HepG2 (cell line): ENCODE results near the gene ATP2C2. TPM values are rescaled to one million over a fixed set of nuclear protein-coding genes. Genes with fewer than 3 reads are reported as not detected.
A peak's percentile ranks its signal among the peaks of the same experiment; 100 is the strongest.

Experiments
- ATAC-seq: fragments of 200-7000 bp; cut with Tn5 transposase; 3 replicates; pipeline ENCODE4 v1.9.1; 2020; ENCODE audit warnings: mild to moderate bottlenecking, moderate library complexity
- BruUV-seq: library from RNA; stranded (reverse); fragments of 400-500 nt; replicated peaks from 2 replicates; lab custom pipeline; 2021; lab: Mats Ljungman, UMichigan
- CTCF ChIA-PET: fragments of 300-600 bp; formaldehyde crosslinking; extraction: SDS; loops from one replicate; lab custom pipeline; 2021; ENCODE audit warnings: low total read pairs, inconsistent platforms, low intra/inter-chr PET ratio; lab: Yijun Ruan, JAX
- POLR2A ChIA-PET: fragments of 350-600 bp; sonication (Branson Sonifier 250); formaldehyde crosslinking; loops from one replicate; lab custom pipeline; 2020; ENCODE audit warnings: antibody characterized with exemption, inconsistent platforms; lab: Yijun Ruan, JAX
- DNase-seq: peaks from one replicate; pipeline ENCODE4 v3.0.0-alpha.2; 2015; ENCODE audit warnings: low spot score
- FAIRE-seq: peaks from 3 replicates; lab custom pipeline; 2011; peaks lifted over from hg19 to GRCh38; lab: Jason Lieb, UNC
- H2AFZ ChIP-seq: one replicate; pipeline ENCODE4 v1.6.1; 2011; ENCODE audit warnings: low read length, inconsistent platforms
- H3K27ac ChIP-seq: fragments of 300-600 bp; 3 replicates; pipeline ENCODE4 v1.8.0; 2011; ENCODE audit warnings: mixed run types, mild to moderate bottlenecking, mixed read lengths, low read length, inconsistent platforms; ENCODE audit not compliant: insufficient read depth; ENCODE audit errors: extremely low read length
- H3K27me3 ChIP-seq, 2 experiments: fragments of 200-600 bp in 1 of 2; 2 replicates in 1 of 2; 3 replicates in 1 of 2; pipeline versions ENCODE4 v1.6.0 to v1.8.0; 2011; ENCODE audit warnings: low read length in 2 of 2, mild to moderate bottlenecking in 2 of 2, moderate library complexity in 2 of 2, inconsistent platforms in 1 of 2; ENCODE audit not compliant: insufficient read depth in 2 of 2, control insufficient read depth in 1 of 2
- H3K36me3 ChIP-seq, 2 experiments: fragments of 200-600 bp in 1 of 2; replicated peaks in 1 of 2; 2 replicates in 1 of 2; 3 replicates in 1 of 2; pipeline versions ENCODE4 v1.5.1 to v1.8.0; 2011; ENCODE audit warnings: low read length in 2 of 2, inconsistent platforms in 1 of 2; ENCODE audit not compliant: insufficient read depth in 2 of 2, control insufficient read depth in 1 of 2
- H3K4me1 ChIP-seq: 2 replicates; pipeline ENCODE4 v1.5.1; 2012; ENCODE audit warnings: low read length, inconsistent platforms; ENCODE audit not compliant: insufficient read depth
- H3K4me2 ChIP-seq: 2 replicates; pipeline ENCODE4 v1.6.0; 2011; ENCODE audit warnings: low read depth, low read length, inconsistent platforms
- H3K4me3 ChIP-seq, 3 experiments: fragments of 200-600 bp in 1 of 3; sonication (generic), shearing (Covaris generic) in 1 of 3; replicated peaks in 1 of 3; 2 replicates each; pipeline ENCODE4 v1.5.1; 2011 to 2016; ENCODE audit warnings: low read length in 3 of 3, inconsistent platforms in 2 of 3, low read depth in 2 of 3, mild to moderate bottlenecking in 2 of 3, control low read depth in 1 of 3, mixed read lengths in 1 of 3; ENCODE audit not compliant: insufficient read depth in 1 of 3
- H3K79me2 ChIP-seq: one replicate; pipeline ENCODE4 v1.6.1; 2011; ENCODE audit warnings: low read length, inconsistent platforms; ENCODE audit not compliant: insufficient read depth
- H3K9ac ChIP-seq: 2 replicates; pipeline ENCODE4 v1.6.0; 2011; ENCODE audit warnings: mild to moderate bottlenecking, low read depth, low read length, inconsistent platforms; ENCODE audit not compliant: insufficient read depth
- H3K9me3 ChIP-seq: 2 replicates; pipeline ENCODE4 v1.5.1; 2012; ENCODE audit warnings: mild to moderate bottlenecking, low read length
- H4K20me1 ChIP-seq: 2 replicates; pipeline ENCODE4 v1.6.0; 2011; ENCODE audit warnings: inconsistent platforms, mild to moderate bottlenecking, low read length, moderate library complexity; ENCODE audit not compliant: insufficient read depth
- ATAD3A ChIP-seq: sonication (generic); formaldehyde crosslinking; IDR thresholded peaks from 2 replicates; pipeline ENCODE4 v1.4.0; 2020; ENCODE audit warnings: missing genetic modification reagents
- CEBPG ChIP-seq: IDR thresholded peaks from 2 replicates; pipeline ENCODE4 v1.6.1; 2016
- PHF21A ChIP-seq: sonication (generic); formaldehyde crosslinking; IDR thresholded peaks from 2 replicates; pipeline ENCODE4 v1.5.0; 2020; ENCODE audit warnings: mild to moderate bottlenecking, missing genetic modification reagents
- TFDP2 ChIP-seq: sonication (generic); formaldehyde crosslinking; IDR thresholded peaks from 2 replicates; pipeline ENCODE4 v1.4.0; 2020; ENCODE audit warnings: missing genetic modification reagents
- ZC3H13 ChIP-seq: sonication (generic); formaldehyde crosslinking; IDR thresholded peaks from 2 replicates; pipeline ENCODE4 v1.8.1; 2023; ENCODE audit warnings: mild to moderate bottlenecking, missing genetic modification reagents, moderate library complexity
- ZNF143 ChIP-seq: sonication (generic); formaldehyde crosslinking; IDR thresholded peaks from 2 replicates; pipeline ENCODE4 v1.4.0; 2020; ENCODE audit warnings: missing genetic modification reagents
- ZNF331 ChIP-seq: sonication (generic); formaldehyde crosslinking; IDR thresholded peaks from 2 replicates; pipeline ENCODE4 v1.4.0; 2020; ENCODE audit warnings: missing genetic modification reagents
- ZNF350 ChIP-seq: sonication (generic); formaldehyde crosslinking; IDR thresholded peaks from 2 replicates; pipeline ENCODE4 v1.4.0; 2020; ENCODE audit warnings: mild to moderate bottlenecking, low read depth, missing genetic modification reagents, borderline replicate concordance
- ZNF354B ChIP-seq: sonication (generic); formaldehyde crosslinking; IDR thresholded peaks from 2 replicates; pipeline ENCODE4 v1.8.0; 2022; ENCODE audit warnings: mild to moderate bottlenecking, missing genetic modification reagents
- ZNF510 ChIP-seq: sonication (generic); formaldehyde crosslinking; IDR thresholded peaks from 2 replicates; pipeline ENCODE4 v1.4.0; 2020; ENCODE audit warnings: low read depth, mild to moderate bottlenecking, missing genetic modification reagents
- ZNF781 ChIP-seq: sonication (generic); formaldehyde crosslinking; IDR thresholded peaks from 2 replicates; pipeline ENCODE4 v1.5.1; 2020; ENCODE audit warnings: borderline replicate concordance, mild to moderate bottlenecking, missing genetic modification reagents; ENCODE audit errors: not compliant biosample characterization
- ZZZ3 ChIP-seq: sonication (generic); formaldehyde crosslinking; IDR thresholded peaks from 2 replicates; pipeline ENCODE4 v1.4.0; 2020; ENCODE audit warnings: missing genetic modification reagents, mild to moderate bottlenecking, borderline replicate concordance
- WGBS: methylation state at CpG from one replicate; pipeline ENCODE4 v1.1.6; 2017; ENCODE audit warnings: low lambda C conversion rate; 5-methylcytosine and 5-hydroxymethylcytosine counted together
- in situ Hi-C: cut with HindIII; loops from 2 replicates; pipeline ENCODE4 v1.10.0; 2017; ENCODE audit warnings: low pct_unique_long_range_greater_than_20kb; ENCODE audit not compliant: extremely low pct_ligation_motif_present
- intact Hi-C: fragments of 100-400 bp; cut with micrococcal nuclease; formaldehyde crosslinking; loops from one replicate; pipeline ENCODE4 v1.10.0; 2022; ENCODE audit not compliant: unreplicated experiment
- polyA plus RNA-seq, 8 experiments: library from polyadenylated mRNA; depleted of rRNA in 3 of 8; stranded (reverse) in 7 of 8; unstranded in 1 of 8; fragments of >200 nt; fragmentation: Illumina TruSeq in 4 of 8; extraction: Trizol in 4 of 8; gene quantifications; 2 replicates each; pipeline versions ENCODE4 v1.2.1 to v1.2.3, GENCODE V29; 2011 to 2016; ENCODE audit warnings: low read depth in 4 of 8, missing spikeins in 1 of 8, mixed read lengths in 1 of 8; ENCODE audit not compliant: insufficient read depth in 1 of 8
- total RNA-seq, 5 experiments: library from RNA; depleted of rRNA; stranded (reverse); fragments of >200 nt; fragmentation: Illumina TruSeq; extraction: Trizol; gene quantifications; 2 replicates each; pipeline ENCODE4 v1.2.3, GENCODE V29; 2016; ENCODE audit warnings: low read depth in 1 of 5

The ATP2C2 gene
- total and polyA plus RNA-seq, 2 of the 13 experiments (the other 11 are each of a cell fraction or from before 2014, with no cell fraction given): 0.07 TPM; not detected in 1

DNA sequence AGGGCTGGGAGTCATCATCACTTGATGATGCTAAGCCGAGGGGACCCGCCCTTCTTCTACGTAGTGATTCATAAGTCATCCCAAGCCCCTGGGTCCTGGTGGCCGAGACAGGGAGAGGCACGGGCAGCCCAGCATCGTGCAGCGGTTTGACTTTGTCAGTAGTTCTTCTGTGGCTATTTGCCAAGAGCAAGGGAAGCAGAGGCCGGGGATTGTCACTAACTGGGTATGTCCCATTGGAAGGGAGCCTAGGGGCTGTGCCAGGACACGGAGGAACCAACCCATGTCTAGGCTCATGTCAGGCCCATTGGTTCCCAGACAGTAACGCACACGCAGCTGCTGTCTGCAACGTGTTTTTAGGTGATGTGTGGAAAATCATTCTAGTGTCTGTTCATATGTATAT is 58.5 kb downstream of the ATP2C2 start (continued):
- TF ChIP-seq ZNF510 (CRISPR knock-in tag) (no peak), ZNF331 (CRISPR knock-in tag) (no peak), ZNF781 (CRISPR knock-in tag) (no peak), TFDP2 (no peak), ZZZ3 (CRISPR knock-in tag) (no peak), ZNF143 (CRISPR knock-in tag) (no peak)

DNA sequence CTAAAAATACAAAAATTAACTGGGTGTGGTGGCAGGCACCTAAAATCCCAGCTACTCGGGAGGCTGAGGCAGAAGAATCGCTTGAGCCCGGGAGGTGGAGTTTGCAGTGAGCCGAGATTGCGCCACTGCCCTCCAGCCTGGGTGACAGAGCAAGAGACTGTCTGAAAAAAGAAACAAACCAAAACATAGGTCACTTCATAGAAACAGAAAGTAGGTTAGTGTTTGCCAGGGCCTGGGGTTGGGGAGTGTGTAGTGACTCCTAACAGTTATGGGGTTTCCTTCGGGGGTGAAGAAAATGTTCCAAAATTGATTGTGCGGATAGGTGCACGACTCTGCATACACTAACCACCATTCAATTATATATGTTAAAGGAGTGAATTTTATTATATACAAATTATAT is 59.2 kb downstream of the ATP2C2 start:
- no peak for TF ChIP-seq ZNF350 (CRISPR knock-in tag)
- no peak for TF ChIP-seq ZC3H13
- TF ChIP-seq PHF21A (CRISPR knock-in tag): no peak
- no peak for TF ChIP-seq ZNF354B
- TF ChIP-seq CEBPG (CRISPR knock-in tag): peak; percentile 20; the same call in 1 of the 2 replicates
- no peak for TF ChIP-seq ATAD3A (CRISPR knock-in tag)
- TF ChIP-seq, all 625 proteins: peak for 1
- Histone ChIP-seq H3K27me3 (peaks cover 5 to 60% of the 10 kb centered on the region in 2 experiments; a peak in 3 of 5 replicates), H2AFZ (no peak overlapping the region), H4K20me1 (no peaks in the 10 kb centered on the region), H3K4me3 (no peak overlapping the region), H3K4me1 (peaks cover 8% of the 10 kb centered on the region), H3K27ac (no peak overlapping the region), H3K9ac (no peak overlapping the region), H3K79me2 (no peaks in the 10 kb centered on the region), H3K4me2 (no peak overlapping the region), H3K36me3 (no peaks in the 10 kb centered on the region), H3K9me3 (peaks cover 10% of the 10 kb centered on the region; the same call in 1 of the 2 replicates)
- no TSS peak for BruUV-seq
- ATAC-seq (no peak), DNase-seq (no peak), FAIRE-seq (no peak)
- POLR2A ChIA-PET: no interaction called here
- CTCF ChIA-PET: no interaction called here
- WGBS: 20% methylated on average over 8 of the region's 8 CpGs
- in situ Hi-C loops (no loop called here), intact Hi-C loops (no loop called here)
